ENCODE data around the gene CA6.

Gene CA6

GRCh38 chr1:8951231-8951630, 5.6 kb downstream of the CA6 start:
- no peak overlapping the region for H3K9ac ChIP-seq (ENCODE audit: low read length)
- H3K9me2 ChIP-seq (replicated peaks; ENCODE audit: insufficient read depth, low read length), result no peaks in the 10 kb centered on the region
- H3K9me3 ChIP-seq (replicated peaks; ENCODE audit: insufficient read depth, low read length), result no peaks in the 10 kb centered on the region
- no peak overlapping the region for H3K4me3 ChIP-seq (ENCODE audit: low read length)
- no peaks in the 10 kb centered on the region for H3K27me3 ChIP-seq (replicated peaks; ENCODE audit: insufficient read depth, low read length)
- H3K4me1 ChIP-seq (ENCODE audit: low read length), result no peaks in the 10 kb centered on the region
- no peaks in the 10 kb centered on the region for H3K36me3 ChIP-seq (replicated peaks; ENCODE audit: insufficient read depth, low read length)
- H3K27ac ChIP-seq (ENCODE audit: low read length), result no peak overlapping the region
- no peaks in the 10 kb centered on the region for H4K20me1 ChIP-seq (ENCODE audit: insufficient read depth, low read length)
- no peaks in the 10 kb centered on the region for H3K79me2 ChIP-seq (ENCODE audit: low read length)
- H3K4me2 ChIP-seq (ENCODE audit: low read depth, low read length), result no peak overlapping the region
- no peak for TF ChIP-seq EZH2phosphoT487 (IDR thresholded peaks at IDR 0.05; ENCODE audit: low read length)
- TF ChIP-seq, protein P1, sequence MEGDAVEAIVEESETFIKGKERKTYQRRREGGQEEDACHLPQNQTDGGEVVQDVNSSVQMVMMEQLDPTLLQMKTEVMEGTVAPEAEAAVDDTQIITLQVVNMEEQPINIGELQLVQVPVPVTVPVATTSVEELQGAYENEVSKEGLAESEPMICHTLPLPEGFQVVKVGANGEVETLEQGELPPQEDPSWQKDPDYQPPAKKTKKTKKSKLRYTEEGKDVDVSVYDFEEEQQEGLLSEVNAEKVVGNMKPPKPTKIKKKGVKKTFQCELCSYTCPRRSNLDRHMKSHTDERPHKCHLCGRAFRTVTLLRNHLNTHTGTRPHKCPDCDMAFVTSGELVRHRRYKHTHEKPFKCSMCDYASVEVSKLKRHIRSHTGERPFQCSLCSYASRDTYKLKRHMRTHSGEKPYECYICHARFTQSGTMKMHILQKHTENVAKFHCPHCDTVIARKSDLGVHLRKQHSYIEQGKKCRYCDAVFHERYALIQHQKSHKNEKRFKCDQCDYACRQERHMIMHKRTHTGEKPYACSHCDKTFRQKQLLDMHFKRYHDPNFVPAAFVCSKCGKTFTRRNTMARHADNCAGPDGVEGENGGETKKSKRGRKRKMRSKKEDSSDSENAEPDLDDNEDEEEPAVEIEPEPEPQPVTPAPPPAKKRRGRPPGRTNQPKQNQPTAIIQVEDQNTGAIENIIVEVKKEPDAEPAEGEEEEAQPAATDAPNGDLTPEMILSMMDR (IDR thresholded peaks at IDR 0.05; ENCODE audit: low read length), result no peak
- TF ChIP-seq EZH2 (optimal IDR thresholded peaks at IDR 0.05; ENCODE audit: low read depth, low read length), result no peak
- H3F3A ChIP-seq (ENCODE audit: insufficient read depth, low read length), result no peaks in the 10 kb centered on the region
- DNase-seq, result no peak
- no peak overlapping the region for H2AFZ ChIP-seq (ENCODE audit: low read length)

DNA sequence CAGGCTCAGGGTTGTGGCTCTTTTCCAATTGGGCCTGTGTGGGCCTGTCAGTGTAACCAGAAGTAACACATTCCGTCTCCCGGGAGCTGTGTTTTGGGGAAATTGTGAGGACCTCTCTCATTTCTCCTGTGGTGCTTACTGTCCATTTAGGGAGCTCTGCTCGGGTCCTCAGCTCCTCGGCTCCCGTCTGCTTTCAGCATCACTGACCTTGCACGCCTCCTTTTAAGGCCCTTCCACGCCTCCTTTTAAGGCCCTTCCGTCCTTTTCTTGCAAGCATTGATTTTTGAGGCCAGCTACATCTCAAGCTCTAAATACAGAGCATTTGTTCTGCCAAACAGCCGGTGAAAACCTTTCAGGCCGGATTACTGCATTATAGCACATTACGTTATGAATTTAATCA, 9.7 kb downstream of the CA6 start:
- H3K27me3 ChIP-seq (replicated peaks; ENCODE audit: insufficient read depth, low read length), result 0 out of 2 replicates have a peak, but pooled peaks cover 3% of the 10 kb centered on the region
- no peak overlapping the region for H3K27ac ChIP-seq (ENCODE audit: low read length)
- no peak overlapping the region for H3K4me3 ChIP-seq (ENCODE audit: low read length)
- H2AFZ ChIP-seq (ENCODE audit: low read length), result no peak overlapping the region
- H3K79me2 ChIP-seq (ENCODE audit: low read length), result no peaks in the 10 kb centered on the region
- H3K4me1 ChIP-seq (ENCODE audit: low read length), result no peaks in the 10 kb centered on the region
- H4K20me1 ChIP-seq (ENCODE audit: insufficient read depth, low read length), result no peaks in the 10 kb centered on the region
- no peaks in the 10 kb centered on the region for H3K9me2 ChIP-seq (replicated peaks; ENCODE audit: insufficient read depth, low read length)
- DNase-seq, result no peak
- H3K36me3 ChIP-seq (replicated peaks; ENCODE audit: insufficient read depth, low read length), result no peaks in the 10 kb centered on the region
- H3K9ac ChIP-seq (ENCODE audit: low read length), result no peak overlapping the region
- TF ChIP-seq EZH2phosphoT487 (IDR thresholded peaks at IDR 0.05; ENCODE audit: low read length) (no peak), EZH2 (optimal IDR thresholded peaks at IDR 0.05; ENCODE audit: low read depth, low read length) (no peak)
- TF ChIP-seq, protein P1 (IDR thresholded peaks at IDR 0.05; ENCODE audit: low read length), result no peak
- no peak overlapping the region for H3K4me2 ChIP-seq (ENCODE audit: low read depth, low read length)
- no peaks in the 10 kb centered on the region for H3F3A ChIP-seq (ENCODE audit: insufficient read depth, low read length)
- no peaks in the 10 kb centered on the region for H3K9me3 ChIP-seq (replicated peaks; ENCODE audit: insufficient read depth, low read length)

DNA sequence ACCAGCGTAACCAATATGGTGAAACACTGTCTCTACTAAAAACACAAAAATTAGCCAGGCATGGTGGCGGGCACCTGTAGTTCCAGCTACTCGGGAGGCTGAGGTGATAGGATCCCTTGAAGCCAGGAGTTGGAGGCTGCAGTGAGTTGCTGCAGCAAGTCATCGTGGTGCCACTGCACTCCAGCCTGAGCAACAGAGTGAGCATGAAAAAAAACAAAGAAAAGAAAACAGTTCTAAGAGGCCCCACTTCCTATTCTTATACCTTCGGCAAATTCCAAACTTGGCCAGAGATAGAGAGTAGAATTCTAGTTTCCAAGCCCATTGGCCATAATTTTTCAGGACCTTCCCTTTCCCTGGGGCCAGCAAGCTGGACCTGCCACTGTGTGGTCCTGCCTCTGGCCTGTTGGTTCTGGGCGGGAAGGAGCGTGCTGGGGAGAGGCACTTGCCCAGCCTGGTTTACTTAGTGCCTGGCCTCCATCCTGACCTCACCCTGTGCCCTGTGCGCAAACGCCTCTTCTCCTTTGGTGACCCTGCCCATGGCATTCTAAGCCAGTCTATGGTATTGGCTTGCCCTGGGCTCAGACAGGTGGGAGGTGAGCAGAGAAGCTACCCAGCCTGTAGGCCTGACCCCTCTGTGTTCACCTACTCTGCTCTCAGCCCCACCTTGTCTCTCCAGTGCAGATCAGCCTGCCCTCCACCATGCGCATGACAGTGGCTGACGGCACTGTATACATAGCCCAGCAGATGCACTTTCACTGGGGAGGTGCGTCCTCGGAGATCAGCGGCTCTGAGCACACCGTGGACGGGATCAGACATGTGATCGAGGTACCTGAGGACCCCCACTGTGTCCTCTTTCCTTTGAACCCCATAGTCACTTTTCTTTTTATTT, 11.0 kb downstream of the CA6 start:
- no peak for DNase-seq
- no peak overlapping the region for H3K27ac ChIP-seq (ENCODE audit: low read length)
- no peaks in the 10 kb centered on the region for H3K9me3 ChIP-seq (replicated peaks; ENCODE audit: insufficient read depth, low read length)
- no peak overlapping the region for H3K9ac ChIP-seq (ENCODE audit: low read length)
- H2AFZ ChIP-seq (ENCODE audit: low read length), result no peak overlapping the region
- no peak for TF ChIP-seq EZH2 (optimal IDR thresholded peaks at IDR 0.05; ENCODE audit: low read depth, low read length)
- TF ChIP-seq, protein P1 (IDR thresholded peaks at IDR 0.05; ENCODE audit: low read length), result no peak
- no peak for TF ChIP-seq EZH2phosphoT487 (IDR thresholded peaks at IDR 0.05; ENCODE audit: low read length)
- no peaks in the 10 kb centered on the region for H4K20me1 ChIP-seq (ENCODE audit: insufficient read depth, low read length)
- no peaks in the 10 kb centered on the region for H3K36me3 ChIP-seq (replicated peaks; ENCODE audit: insufficient read depth, low read length)
- H3F3A ChIP-seq (ENCODE audit: insufficient read depth, low read length), result no peaks in the 10 kb centered on the region
- H3K4me1 ChIP-seq (ENCODE audit: low read length), result no peaks in the 10 kb centered on the region
- no peak overlapping the region for H3K4me2 ChIP-seq (ENCODE audit: low read depth, low read length)
- no peaks in the 10 kb centered on the region for H3K9me2 ChIP-seq (replicated peaks; ENCODE audit: insufficient read depth, low read length)
- H3K27me3 ChIP-seq (replicated peaks; ENCODE audit: insufficient read depth, low read length), result peaks cover 3% of the 10 kb centered on the region; the same call in 1 of the 2 replicates
- no peaks in the 10 kb centered on the region for H3K79me2 ChIP-seq (ENCODE audit: low read length)
- H3K4me3 ChIP-seq (ENCODE audit: low read length), result no peak overlapping the region

All from MM.1S (cell line).